Vagina (tissue), 2 donors: ENCODE measurements around the gene FATE1.

ENCODE experiments used
- POLR2A ChIP-seq, 2 donors: fragments of 450-650 bp; IDR thresholded peaks; one replicate each; pipeline ENCODE4 v1.6.1; 2017; ENCODE audit warnings: antibody characterized with exemption in 2 of 2, mild to moderate bottlenecking in 2 of 2, moderate library complexity in 2 of 2
- POLR2AphosphoS5 ChIP-seq, 2 donors: sonication (generic); formaldehyde crosslinking; IDR thresholded peaks; one replicate each; pipeline ENCODE4 v1.9.0; 2017; ENCODE audit warnings: antibody characterized with exemption in 2 of 2, mild to moderate bottlenecking in 2 of 2, low read depth in 1 of 2; ENCODE audit not compliant: insufficient read depth in 1 of 2
- TF ChIP-seq, protein P1 (sequence below), 3 experiments: fragments of 450-650 bp in 2 of 3; fragments of 200-600 bp in 1 of 3; sonication (generic) in 1 of 3; IDR thresholded peaks; one replicate each; pipeline ENCODE4 v1.5.1; 2017 to 2019; ENCODE audit warnings: antibody characterized with exemption in 3 of 3, mild to moderate bottlenecking in 2 of 3, moderate library complexity in 2 of 3

DNA sequence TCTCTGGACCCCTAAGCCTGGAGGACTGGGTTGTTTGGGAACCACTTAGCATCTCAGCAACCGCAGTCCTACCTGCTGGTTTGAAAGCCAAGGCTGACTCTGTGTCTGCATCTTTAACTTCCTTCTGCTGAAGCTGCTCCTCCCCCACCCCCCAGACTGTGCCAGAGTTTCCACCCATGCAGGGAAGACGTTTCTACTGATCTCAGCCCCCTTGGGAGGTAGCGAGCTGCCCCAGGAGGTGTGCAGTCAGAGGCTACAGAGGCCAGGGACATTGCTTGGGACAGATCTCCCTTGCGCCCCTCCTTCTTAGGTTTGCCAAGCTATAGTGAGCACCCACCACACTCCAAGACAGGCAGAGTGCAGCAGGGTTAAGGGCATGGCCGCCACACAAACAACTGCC lies 4.7 kb upstream of the FATE1 start:
- TF ChIP-seq, protein P1, sequence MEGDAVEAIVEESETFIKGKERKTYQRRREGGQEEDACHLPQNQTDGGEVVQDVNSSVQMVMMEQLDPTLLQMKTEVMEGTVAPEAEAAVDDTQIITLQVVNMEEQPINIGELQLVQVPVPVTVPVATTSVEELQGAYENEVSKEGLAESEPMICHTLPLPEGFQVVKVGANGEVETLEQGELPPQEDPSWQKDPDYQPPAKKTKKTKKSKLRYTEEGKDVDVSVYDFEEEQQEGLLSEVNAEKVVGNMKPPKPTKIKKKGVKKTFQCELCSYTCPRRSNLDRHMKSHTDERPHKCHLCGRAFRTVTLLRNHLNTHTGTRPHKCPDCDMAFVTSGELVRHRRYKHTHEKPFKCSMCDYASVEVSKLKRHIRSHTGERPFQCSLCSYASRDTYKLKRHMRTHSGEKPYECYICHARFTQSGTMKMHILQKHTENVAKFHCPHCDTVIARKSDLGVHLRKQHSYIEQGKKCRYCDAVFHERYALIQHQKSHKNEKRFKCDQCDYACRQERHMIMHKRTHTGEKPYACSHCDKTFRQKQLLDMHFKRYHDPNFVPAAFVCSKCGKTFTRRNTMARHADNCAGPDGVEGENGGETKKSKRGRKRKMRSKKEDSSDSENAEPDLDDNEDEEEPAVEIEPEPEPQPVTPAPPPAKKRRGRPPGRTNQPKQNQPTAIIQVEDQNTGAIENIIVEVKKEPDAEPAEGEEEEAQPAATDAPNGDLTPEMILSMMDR (IDR thresholded peaks at IDR 0.05) = no peak
- TF ChIP-seq POLR2AphosphoS5 (IDR thresholded peaks at IDR 0.05; ENCODE audit: insufficient read depth in 1 of 2, low read depth in 1 of 2) (no peak), POLR2A (IDR thresholded peaks at IDR 0.05) (no peak)
